ENCODE data around the gene BICC1. TPM values are rescaled to one million over a fixed set of nuclear protein-coding genes. Genes with fewer than 3 reads are reported as not detected.

BICC1 gene
- total RNA-seq, 1 experiment from 2014 or later, result not detected

DNA sequence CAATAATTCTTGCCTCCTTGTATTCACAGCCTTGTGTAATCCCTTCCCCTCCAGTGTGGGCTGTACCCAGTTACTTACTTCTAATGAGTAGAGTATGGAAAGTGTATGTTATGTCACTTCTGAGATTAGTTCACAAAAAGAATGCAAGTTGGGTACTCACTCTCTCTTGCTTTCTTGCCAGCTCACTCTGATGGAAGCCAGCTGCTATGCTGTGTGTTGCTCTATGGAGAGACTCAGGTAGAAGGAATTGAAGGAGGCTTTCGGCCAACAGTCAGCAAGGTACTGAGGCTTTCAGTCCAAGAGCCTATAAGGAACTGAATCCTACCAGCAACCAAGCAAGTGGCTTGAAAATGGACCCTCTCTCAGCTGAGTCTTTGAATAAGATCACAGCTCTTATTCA, 9.7 kb upstream of the BICC1 start:
- TF ChIP-seq EZH2phosphoT487 (IDR thresholded peaks at IDR 0.05; ENCODE audit: borderline replicate concordance) (no peak), RAD21 (IDR thresholded peaks at IDR 0.05; ENCODE audit: low read depth) (no peak), POLR2A (IDR thresholded peaks at IDR 0.05; ENCODE audit: borderline replicate concordance, extremely low read depth, insufficient read depth, insufficient read length) (no peak), ZNF274 (IDR thresholded peaks at IDR 0.05; ENCODE audit: low read depth, low read length) (no peak), YY1 (IDR thresholded peaks at IDR 0.05; ENCODE audit: extremely low read depth, insufficient replicate concordance, low read depth, low read length) (no peak), ELF1 (IDR thresholded peaks at IDR 0.05; ENCODE audit: borderline replicate concordance, low read depth) (no peak), POLR2AphosphoS5 (IDR thresholded peaks at IDR 0.05; ENCODE audit: low read depth, low read length) (no peak), EZH2 (IDR thresholded peaks at IDR 0.05) (no peak), EGR1 (IDR thresholded peaks at IDR 0.05; ENCODE audit: low read depth) (no peak), TCF7L2 (IDR thresholded peaks at IDR 0.05; ENCODE audit: borderline replicate concordance, extremely low read depth, insufficient read depth, insufficient read length) (no peak), CEBPB (IDR thresholded peaks at IDR 0.05; ENCODE audit: low read depth) (no peak), SIN3A (IDR thresholded peaks at IDR 0.05; ENCODE audit: low read depth) (no peak), SRF (IDR thresholded peaks at IDR 0.05; ENCODE audit: low read depth) (no peak), SP1 (IDR thresholded peaks at IDR 0.05; ENCODE audit: low read depth) (no peak), CBX3 (IDR thresholded peaks at IDR 0.05; ENCODE audit: low read depth) (no peak), FOSL1 (IDR thresholded peaks at IDR 0.05; ENCODE audit: low read depth) (no peak)
- TF ChIP-seq, protein P1, sequence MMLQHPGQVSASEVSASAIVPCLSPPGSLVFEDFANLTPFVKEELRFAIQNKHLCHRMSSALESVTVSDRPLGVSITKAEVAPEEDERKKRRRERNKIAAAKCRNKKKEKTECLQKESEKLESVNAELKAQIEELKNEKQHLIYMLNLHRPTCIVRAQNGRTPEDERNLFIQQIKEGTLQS (IDR thresholded peaks at IDR 0.05), result no peak
- TF ChIP-seq, protein P2, sequence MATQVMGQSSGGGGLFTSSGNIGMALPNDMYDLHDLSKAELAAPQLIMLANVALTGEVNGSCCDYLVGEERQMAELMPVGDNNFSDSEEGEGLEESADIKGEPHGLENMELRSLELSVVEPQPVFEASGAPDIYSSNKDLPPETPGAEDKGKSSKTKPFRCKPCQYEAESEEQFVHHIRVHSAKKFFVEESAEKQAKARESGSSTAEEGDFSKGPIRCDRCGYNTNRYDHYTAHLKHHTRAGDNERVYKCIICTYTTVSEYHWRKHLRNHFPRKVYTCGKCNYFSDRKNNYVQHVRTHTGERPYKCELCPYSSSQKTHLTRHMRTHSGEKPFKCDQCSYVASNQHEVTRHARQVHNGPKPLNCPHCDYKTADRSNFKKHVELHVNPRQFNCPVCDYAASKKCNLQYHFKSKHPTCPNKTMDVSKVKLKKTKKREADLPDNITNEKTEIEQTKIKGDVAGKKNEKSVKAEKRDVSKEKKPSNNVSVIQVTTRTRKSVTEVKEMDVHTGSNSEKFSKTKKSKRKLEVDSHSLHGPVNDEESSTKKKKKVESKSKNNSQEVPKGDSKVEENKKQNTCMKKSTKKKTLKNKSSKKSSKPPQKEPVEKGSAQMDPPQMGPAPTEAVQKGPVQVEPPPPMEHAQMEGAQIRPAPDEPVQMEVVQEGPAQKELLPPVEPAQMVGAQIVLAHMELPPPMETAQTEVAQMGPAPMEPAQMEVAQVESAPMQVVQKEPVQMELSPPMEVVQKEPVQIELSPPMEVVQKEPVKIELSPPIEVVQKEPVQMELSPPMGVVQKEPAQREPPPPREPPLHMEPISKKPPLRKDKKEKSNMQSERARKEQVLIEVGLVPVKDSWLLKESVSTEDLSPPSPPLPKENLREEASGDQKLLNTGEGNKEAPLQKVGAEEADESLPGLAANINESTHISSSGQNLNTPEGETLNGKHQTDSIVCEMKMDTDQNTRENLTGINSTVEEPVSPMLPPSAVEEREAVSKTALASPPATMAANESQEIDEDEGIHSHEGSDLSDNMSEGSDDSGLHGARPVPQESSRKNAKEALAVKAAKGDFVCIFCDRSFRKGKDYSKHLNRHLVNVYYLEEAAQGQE (IDR thresholded peaks at IDR 0.05; ENCODE audit: low read depth), result no peak
- no TSS peak for BruUV-seq (replicated peaks)
- intact Hi-C loops (cut with micrococcal nuclease), result no loop called here
- POLR2A ChIA-PET, result no interaction called here
- no peak for ATAC-seq
- H3K36me3 ChIP-seq (ENCODE audit: control insufficient read depth in 1 of 2, insufficient read depth in 2 of 2, low read length in 2 of 2), result no peaks in the 10 kb centered on the region
- no peak overlapping the region for H3K27ac ChIP-seq (ENCODE audit: low read depth, low read length)
- RAD21 ChIA-PET (ENCODE audit: low non-redundant PET in 1 of 2, low total read pairs in 2 of 2, uncharacterized antibody in 2 of 2, unreplicated experiment in 2 of 2), result no interaction called here
- H3K4me3 ChIP-seq (replicated peaks in 1 of 2; ENCODE audit: low read depth in 1 of 2, low read length in 2 of 2), result no peak overlapping the region
- no peak overlapping the region for H2AFZ ChIP-seq (ENCODE audit: low read depth, low read length, poor library complexity, severe bottlenecking)
- no peaks in the 10 kb centered on the region for H4K20me1 ChIP-seq (ENCODE audit: insufficient read depth)
- H3K9me2 ChIP-seq (ENCODE audit: insufficient read depth), result no peaks in the 10 kb centered on the region
- no peaks in the 10 kb centered on the region for H3K79me2 ChIP-seq (ENCODE audit: insufficient read depth, low read length)
- H3K4me2 ChIP-seq (ENCODE audit: low read length), result no peak overlapping the region
- CTCF ChIA-PET, result no interaction called here
- H3K9me3 ChIP-seq (ENCODE audit: control insufficient read depth in 1 of 2, insufficient read depth in 1 of 2, low read depth in 1 of 2, low read length in 2 of 2), result no peaks in the 10 kb centered on the region
- no peak for DNase-seq (ENCODE audit: low read depth, low spot score)
- H3K9ac ChIP-seq (ENCODE audit: low read length), result no peak overlapping the region
- no peaks in the 10 kb centered on the region for H3K4me1 ChIP-seq (ENCODE audit: control insufficient read depth in 1 of 2, insufficient read depth in 2 of 2, low read length in 2 of 2)
- H3K27me3 ChIP-seq (ENCODE audit: insufficient read depth, low read length), result peaks cover 26% of the 10 kb centered on the region
